ENCODE results near the gene PAN3. TPM values are rescaled to one million over a fixed set of nuclear protein-coding genes. Genes with fewer than 3 reads are reported as not detected.

The PAN3 gene
- total RNA-seq, 1 donor from 2014 or later, result 42.6 TPM

DNA sequence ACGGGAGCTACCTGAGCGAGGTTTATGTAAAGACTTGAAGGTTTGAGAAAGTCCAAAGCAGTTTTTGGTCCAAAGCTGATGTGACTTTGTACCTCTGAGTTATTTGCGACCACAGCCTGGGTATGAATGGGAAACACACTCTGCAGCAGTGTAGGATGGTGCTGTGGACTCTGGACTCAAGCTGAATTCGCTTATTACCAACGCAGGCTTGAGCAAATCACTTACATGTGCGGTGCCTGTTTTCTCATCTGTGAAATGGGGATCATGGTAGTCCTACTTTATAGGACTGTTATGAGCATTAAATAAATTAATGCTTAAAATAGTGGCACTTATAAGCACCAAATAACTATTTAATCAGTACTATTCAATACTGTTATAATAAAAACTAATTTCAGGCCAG lies 176.5 kb downstream of the PAN3 start:
- no peak for DNase-seq

DNA sequence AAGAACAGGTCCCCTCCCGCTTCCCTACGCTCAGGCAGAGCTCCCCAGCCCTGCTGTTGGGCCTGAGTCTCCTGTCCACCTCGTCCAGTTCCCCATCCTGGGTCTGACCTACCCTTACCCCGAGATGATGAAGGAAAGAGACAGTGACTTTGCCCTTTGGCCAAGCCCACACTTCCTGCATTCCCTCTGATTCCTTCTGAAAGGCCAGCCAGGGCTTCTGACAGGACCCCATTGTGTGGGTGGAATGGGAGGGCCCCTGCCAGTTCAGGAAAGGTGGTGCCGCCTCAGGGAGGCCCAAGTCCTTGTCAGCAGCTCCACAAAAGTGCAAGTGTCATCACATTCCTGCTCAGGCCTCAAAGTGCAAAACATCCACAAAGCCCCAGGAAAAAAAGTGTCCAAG lies 177.8 kb downstream of the PAN3 start:
- DNase-seq, result no peak

DNA sequence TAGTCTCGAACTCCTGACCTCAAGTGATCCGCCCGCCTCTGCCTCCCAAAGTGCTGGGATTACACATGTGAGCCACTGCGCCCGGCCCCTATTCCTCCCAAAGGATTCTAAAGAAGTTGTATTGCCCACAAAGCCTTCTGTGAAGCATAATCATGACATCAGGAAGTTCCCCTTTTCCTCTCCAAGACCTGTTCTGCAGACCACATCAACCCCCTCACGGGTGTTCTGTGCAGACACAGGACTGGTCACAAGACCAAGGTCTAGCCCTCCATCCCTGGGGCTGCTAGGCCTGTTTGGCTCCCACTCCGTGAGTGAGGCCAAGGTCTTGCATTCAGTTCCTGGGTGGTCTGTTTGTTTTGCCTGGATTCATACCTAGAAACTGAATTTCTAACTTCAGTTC lies 178.5 kb downstream of the PAN3 start:
- DNase-seq, result no peak

DNA sequence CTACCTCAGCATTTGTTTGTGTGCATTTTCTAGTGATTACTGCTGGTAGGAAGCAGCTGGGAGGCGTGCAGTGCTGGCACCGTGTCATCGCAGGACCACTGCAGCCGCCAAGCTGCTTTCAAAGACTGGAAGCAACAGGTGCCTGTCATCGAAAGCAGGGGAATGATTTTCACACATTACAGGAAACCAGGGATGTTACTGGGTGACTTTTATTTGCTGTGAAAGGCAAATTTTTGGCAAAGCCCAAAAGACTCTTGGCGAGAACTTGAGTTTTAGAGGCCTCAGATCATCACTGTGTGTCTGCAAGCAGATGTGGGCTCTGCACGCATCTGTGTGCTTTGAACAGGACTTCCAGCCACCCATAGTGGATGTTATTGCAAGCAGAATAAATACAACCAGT lies 180.2 kb downstream of the PAN3 start:
- peak; percentile 50 for DNase-seq

DNA sequence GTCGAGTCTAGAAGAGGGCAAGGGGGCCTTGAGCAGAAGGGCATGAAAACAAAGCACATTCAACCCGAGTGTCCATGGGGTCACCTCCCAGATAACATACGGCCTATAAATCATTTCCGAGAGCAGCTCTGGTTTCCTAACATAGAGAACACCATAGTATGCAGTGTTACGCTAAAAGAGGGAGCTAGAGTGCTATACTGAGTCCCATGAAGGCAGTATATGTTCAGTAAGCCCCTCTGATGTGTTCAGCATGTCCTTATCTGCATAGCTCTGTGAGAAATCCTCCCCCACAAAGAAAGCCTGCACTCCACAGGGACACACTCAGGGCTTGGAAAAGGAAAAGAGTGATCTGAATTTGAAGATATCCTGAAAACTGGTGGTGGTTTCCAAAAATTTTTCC lies 181.2 kb downstream of the PAN3 start:
- DNase-seq, result no peak

DNA sequence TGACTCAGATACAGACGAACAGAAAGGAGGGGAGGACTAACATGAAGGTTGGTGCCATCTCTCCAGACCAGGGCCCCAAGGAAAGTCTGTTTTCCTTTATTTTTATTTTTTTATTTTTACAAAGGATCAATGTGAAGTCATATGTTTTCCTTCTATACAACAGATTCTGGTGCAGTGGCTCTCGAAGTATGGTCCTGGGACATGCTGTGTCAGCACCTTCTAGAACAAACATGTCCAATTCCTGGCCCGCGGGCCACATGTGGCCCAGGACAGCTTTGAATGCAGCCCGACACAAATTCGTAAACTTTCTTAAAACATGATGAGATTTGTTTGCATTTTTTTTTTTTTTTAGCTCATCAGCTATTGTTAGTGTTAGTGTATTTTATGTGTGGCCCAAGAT lies 181.9 kb downstream of the PAN3 start:
- no peak for DNase-seq

DNA sequence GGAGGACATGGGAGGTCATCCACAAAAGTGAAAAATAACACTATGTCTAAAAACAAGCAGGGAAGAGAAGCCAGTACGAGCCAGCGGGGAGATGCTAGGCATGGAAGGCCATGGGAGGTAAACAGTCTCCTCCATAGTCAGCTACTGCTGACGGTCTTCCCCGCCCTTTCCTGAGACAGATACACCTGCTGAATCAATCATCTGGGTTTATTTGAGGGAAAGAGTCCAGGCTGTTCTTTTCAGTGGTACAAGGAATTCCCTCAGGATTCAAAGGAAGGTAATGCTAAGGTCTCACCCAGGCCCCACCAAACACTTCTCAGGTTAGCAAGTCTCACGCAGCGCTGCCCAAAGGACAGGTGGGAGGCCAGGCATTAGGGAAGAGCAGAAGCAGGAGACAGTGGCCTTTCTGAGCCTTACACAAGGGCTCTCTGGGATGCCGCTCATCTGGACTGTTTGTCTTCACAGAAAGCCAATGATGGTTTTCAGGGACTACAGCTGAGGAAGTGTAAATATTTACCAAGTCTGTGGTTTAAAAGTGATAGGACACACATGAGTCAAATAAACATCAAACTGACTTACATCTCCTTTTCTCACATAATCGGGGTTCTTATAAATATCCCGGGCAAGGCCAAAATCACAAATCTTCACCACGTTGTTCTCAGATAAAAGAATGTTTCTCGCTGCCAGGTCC lies 182.7 kb downstream of the PAN3 start:
- no peak for DNase-seq

DNA sequence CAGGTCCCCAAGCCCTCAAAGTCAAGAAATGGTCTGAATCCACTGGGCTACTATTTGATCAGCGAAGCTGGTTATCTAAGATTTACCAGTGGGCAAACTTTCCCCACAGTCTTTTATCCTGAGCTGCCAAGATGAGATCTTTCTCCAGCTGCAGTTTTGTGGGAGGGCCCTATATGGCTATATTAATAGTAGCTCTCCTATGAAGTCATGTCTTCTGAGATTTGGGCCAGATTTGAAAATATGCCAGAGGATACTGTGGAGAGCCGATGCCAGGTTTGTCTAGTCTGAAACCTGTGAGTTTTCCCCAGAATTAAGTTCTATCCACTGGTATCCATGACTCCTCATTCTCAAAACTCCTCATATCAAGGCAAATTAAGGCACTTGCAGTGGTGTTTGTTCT lies 183.4 kb downstream of the PAN3 start:
- no peak for DNase-seq

DNA sequence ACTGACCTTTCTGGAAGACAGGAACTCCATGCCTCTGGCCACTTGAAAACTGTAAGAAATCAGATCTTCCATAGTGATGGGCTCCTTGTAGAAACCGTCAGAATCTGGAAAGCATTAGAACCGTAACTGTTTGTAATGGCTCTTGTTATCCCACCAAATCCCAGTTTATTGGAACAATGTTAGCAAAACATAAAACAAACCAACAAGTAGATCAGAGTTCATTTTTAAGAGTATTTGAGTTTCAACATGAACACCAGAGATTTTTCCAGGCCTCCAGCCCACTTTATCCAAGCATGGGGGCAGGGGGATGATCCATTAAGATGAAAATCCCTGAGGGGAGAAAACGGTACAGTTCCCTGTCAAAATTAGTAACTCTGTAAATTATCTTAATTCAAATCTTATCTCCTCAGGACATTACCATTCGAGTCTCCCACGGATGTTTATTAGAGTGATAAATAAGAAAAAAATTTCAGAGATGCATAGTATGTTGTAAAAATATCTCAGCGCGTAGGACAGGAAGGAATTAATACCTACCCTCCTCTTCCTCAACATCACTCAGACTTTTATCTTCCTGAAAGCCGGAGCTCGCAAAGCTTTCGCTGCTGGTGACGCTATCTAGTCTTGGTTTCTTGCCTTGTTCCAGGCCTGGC lies 184.0 kb downstream of the PAN3 start:
- peak; percentile 29 for DNase-seq

DNA sequence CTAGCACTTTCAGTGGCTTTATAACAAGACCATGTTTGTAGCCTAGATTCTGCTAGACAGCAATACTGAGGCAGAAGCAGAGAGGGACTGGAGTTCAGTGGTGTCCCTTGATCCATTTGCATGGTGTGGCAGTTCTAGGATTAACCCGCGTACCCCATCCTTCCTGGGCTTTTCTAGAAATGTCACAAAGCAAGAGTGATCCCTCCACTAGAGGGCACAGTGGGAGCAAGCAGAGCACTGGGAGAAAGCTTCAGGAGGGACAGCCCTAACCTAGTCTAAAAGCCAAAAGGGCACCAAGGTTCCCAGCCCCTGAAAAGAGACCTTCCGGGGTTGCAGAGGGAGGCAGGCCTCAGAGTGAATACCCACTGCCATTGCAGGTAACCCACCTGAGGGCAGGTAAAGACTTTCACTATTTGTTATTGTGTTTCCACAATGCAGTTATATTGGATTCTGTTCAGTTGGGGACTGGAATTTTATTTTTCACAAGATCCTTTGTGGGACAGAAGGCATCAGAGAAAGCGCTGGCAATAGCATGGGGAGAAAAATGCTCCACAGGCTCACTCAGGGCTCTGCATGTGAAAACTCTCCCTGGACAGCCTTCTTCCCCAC lies 185.9 kb downstream of the PAN3 start:
- peak; percentile 13 for DNase-seq

DNA sequence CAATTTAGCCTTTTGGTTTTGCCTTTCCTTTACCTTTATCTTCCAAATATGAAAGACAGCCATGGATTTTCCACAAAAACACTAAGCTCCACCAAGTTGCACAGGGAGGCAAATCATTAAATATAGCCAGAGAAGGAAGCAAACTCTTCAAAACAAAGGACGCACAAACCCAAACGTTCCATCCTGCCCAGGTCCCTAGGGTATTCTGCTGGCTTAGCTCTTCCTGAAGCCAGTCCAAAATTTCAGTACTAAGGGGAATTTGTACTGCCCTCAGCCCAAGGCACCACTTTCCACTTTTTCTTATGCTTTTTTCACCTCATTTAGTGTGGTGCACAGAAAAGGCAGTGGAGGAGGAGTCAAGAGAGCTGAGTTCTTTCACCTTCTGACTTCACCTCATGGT lies 186.7 kb downstream of the PAN3 start:
- no peak for DNase-seq

DNA sequence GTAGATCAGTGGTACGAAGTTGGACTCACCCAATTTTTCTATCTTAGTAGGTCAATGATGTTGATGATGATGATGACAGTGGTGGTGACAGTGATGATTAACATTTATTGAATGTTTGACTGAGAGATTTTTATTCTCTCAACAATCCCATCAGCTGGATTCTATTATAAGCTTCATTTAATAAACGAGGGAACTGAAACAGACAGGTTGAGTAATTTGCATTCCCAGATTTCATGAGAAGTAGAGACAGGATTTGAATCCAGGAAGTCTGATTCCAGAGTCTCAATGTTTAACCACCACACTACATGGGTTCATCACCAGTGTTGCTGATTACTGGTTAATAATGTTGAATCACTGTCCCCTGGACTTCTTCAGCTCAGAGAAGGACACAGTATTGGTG lies 187.7 kb downstream of the PAN3 start:
- no peak for DNase-seq

DNA sequence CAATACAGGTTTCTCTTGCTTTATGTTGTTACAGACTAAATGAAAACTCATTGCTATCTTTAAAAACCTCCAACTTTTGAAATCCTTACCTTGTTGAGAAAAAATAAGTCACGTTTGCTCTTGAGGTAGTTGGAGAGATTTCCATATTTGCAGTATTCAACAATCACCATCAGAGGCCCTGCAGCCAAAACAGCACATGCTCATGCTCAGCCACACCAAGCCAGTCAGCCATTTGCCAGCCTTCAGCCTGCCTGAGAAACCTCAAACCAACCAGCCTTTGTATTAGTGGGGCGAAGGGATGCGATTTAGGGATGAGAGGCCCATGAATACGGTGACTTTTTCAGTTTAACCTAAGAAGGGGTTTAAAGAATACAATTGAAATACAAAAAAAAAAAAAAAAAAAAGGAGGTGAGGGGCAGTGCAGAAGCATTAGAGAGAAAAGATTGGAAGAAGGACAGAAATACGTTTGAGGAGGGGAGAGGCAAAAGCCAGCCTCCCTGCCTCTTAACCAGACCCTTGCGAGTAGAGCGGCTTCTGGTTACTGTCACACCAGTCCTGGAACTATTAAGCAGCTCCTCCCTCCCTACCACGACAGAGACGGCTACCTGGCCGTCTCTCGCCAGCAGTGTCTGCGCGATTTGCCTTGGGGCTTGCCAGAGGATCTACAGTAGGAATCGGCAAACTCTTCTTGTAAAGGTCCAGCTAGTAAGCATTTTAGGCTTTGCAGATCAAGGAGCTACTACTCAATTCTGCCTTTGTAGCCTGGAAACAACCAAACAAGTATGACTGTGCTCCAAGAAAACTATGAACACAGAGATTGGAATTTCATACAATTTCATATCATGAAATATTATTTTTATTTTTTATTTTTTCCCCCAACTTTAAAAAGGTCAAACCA lies 189.3 kb downstream of the PAN3 start:
- no peak for DNase-seq

DNA sequence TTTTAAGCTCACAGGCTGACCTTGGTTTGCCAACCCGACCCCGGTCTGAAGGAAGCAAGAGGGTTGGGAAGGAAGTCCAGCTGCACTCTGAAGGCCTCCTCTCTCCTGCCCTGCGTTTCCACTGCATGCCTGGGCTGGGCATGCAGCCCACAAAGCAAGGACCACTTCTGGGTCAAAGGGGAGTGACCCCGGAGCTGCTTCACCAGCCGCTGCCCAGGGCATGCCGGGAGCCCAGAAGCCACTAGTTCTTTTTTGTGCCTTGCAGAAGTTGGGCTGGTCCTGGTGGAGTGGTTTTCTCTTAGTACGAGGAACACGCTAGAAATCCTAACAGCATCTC lies 189.9 kb downstream of the PAN3 start:
- no peak for DNase-seq

DNA sequence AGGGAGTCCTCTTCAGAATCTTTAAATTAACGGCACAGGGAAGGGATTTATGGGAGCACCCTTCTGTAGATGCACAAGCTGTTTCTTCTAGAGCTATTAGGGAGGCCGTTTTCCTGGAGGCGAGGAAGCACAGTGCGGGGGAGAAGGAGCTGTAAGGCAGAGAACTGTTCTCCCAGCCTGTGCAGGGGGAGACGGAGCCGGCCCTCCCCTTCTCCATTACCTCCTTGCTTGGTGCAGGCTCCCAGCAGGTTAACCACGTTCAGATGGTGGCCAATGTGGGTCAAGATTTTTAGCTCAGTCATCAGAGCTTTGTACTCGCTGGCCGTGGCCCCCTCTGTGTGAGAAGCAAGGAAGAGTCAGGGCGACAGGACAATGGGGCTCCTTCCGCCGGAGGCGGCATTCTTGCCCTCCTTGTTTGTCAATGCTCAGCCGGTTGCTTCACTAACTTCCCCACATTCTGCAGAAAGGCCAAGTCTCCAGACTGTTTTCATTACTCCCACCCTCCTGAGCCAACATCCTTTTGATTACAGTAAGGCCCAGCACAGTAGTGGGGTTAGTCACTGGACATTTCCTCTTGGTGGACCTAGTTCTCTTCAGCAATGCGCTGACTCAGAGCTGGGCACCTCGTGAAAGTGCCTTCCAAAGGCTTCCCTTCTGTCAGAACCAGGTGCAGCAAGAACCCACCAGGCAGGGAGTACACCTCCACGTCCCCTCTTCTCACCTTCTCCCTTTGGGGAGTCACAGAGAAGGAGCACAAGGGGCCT lies 191.2 kb downstream of the PAN3 start:
- DNase-seq, result peak; percentile 35

DNA sequence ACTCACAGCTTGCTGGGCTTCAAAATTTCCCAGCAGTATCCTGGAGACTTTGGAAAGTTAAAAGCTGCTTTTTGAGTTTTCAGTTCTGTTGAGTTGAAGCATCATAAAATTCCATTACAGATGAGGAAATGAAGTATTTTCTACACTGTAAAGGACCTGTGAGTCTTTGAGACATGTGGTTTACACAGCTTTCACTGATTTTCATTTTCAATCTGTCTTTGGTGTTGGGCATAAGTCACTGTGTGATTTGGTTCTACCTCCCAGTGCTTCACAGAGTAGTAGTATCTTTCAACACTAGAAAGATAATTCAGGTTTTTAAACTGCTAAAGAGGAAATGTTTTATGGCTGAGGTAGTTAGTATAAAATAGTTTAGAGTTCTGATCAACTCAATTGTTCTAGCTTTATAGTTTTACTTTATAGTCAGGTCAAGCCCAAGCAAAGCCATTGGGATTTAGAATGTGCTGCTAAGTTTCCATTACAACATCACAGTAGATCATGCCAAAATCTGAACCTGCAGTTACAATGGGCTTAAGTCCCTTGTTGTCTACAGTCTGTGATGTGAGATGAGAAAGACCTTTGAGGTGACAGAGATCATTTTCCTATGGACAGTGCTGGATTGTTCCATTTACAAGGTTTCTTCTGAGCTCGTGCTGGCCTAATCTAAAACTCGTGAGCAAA lies 195.0 kb downstream of the PAN3 start:
- DNase-seq, result peak; percentile 3

DNA sequence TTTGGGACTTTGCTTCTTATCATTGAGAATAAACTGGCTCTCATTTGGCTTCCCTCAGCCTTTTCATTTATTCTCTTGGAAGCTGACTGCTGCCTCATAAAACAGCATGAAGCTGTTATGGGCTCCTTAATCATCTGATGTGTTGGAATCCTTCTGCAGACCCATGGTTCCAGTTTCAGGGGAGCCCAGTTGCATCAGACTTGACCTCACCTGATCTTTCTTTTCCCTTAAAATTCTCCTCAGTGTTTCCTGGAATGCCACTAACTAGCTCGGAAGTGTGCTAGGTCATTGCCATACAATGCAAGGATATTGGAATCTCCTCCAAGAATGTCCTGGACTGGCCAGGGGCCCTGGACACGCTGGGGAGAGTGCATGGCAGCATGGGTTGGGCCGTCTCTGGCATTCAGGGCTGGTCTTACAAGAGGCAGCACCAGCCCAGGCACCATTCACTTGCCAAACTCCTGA lies 197.9 kb downstream of the PAN3 start:
- DNase-seq, result peak; percentile 22

DNA sequence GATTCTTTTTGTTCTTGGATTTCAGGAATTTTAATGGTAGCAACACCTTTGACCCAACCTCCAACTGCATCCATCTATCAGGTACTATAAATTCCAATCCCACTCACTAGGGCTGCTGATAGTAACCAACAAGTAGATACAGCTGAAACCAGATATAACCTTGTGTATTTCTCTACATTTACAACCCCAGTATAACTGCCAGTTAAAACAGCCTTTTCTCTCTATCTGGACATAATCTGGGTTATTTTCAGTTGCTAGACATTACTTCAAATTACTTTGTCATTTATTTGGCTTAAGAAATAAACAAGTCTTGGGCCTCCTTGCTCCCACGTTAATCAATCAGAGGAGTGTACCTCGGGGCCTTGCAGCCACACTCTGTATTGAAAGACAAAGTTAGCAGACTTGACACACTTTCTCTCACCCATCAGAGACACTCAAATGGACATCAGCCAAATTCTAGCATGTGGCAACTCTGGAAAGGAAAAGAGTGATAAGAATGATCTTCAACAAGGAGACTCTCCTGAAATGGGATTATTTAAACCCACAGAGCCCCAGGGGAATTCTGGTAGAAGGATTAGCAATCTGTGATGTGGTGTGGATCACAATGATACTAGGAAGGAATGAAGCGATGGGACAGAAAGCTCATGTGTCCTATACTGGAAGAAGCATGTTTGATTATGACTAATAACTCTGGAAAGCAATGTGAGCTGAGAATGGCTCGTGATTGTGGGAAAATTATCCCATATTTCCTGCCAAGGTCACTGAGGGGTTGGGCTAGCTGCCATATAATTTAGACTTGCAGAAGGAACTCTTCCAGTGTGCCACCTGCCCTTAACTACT lies 199.0 kb downstream of the PAN3 start:
- DNase-seq, result no peak

DNA sequence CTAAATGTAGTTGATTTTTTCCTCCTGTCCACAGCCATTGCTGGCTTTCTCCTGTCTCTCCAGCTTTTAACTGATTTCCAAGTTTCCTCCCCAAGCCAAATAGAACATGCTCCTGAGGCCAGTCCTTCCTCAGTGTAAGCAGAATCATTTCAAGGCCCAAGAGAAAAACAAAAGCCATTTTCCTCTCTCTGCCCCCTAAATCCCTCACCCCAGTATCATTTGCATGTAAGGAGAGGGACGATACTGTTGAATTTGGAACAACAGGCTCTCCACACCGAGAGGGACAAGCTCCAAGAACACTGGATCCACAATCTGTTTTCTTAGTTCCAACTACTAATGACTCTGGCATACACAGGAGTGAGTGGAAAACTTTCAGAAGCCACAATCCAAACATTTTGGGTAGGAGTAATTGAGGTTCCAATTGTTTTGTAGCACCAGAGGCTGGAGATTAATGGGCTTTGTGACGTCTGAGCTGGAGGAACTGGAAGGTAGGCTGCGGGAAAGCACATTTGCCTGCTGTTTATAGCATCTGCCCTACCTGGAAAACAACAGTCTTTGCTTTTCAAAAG lies 199.7 kb downstream of the PAN3 start:
- DNase-seq, result no peak

DNA sequence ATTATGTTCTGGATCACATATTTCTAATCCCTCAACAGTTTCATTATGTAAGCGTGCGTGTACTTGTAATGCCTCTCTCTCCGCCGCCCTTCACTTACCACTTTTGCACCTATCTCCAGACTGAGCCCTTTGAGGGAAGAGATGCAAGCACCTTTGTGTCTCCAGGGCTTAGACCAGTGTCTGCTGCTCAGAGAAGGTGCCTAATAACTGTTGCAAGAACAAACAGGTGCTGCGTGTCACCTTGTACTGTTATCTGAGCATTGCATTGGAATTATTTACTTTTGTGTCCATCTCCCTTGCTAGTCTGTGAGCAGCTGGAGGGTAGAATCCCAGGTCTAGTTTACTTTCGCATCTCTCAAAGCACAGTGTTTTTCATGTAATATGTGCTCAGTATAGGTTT lies 200.4 kb downstream of the PAN3 start:
- DNase-seq, result no peak

All from skin of body (tissue), 2 donors.